ENCODE results near the gene DDX4.

GRCh38 chr5:55731848-55732247 is 6.0 kb upstream of the DDX4 start:
- TF ChIP-seq CTCF (conservative IDR thresholded peaks at IDR 0.05; ENCODE audit: low read depth, low read length) (no peak), EZH2 (IDR thresholded peaks at IDR 0.05; ENCODE audit: borderline replicate concordance, low read depth, low read length, poor library complexity, severe bottlenecking) (no peak)

All from A673 (cell line).